Keratinocyte (primary cell): ENCODE data around the gene LRRC4. TPM values are rescaled to one million over a fixed set of nuclear protein-coding genes. Genes with fewer than 3 reads are reported as not detected.

Source experiments
- DNase-seq: peaks from one replicate; pipeline ENCODE4 v3.0.0-alpha.2; 2011; ENCODE audit warnings: low read depth, missing footprints, low spot score
- FAIRE-seq: peaks from 2 replicates; lab custom pipeline; 2011; peaks lifted over from hg19 to GRCh38; lab: Jason Lieb, UNC
- H2AFZ ChIP-seq: 2 replicates; pipeline ENCODE4 v1.6.0; 2012; ENCODE audit warnings: low read length, control low read depth, inconsistent platforms; ENCODE audit not compliant: control insufficient read depth
- H3K27ac ChIP-seq: 2 replicates; pipeline ENCODE4 v1.5.1; 2011; ENCODE audit warnings: low read length; ENCODE audit not compliant: control insufficient read depth, insufficient read depth
- H3K27me3 ChIP-seq: 3 replicates; pipeline ENCODE4 v1.6.0; 2011; ENCODE audit warnings: low read length; ENCODE audit not compliant: control insufficient read depth, insufficient read depth; ENCODE audit errors: extremely low read depth
- H3K36me3 ChIP-seq, 2 experiments: 2 replicates in 1 of 2; 3 replicates in 1 of 2; pipeline ENCODE4 v1.5.1; 2011; ENCODE audit warnings: low read length in 2 of 2, mild to moderate bottlenecking in 1 of 2; ENCODE audit not compliant: control insufficient read depth in 2 of 2, insufficient read depth in 2 of 2; ENCODE audit errors: extremely low read depth in 1 of 2
- H3K4me1 ChIP-seq: 3 replicates; pipeline ENCODE4 v1.5.1; 2011; ENCODE audit warnings: low read length; ENCODE audit not compliant: control insufficient read depth, insufficient read depth; ENCODE audit errors: extremely low read depth
- H3K4me2 ChIP-seq: 3 replicates; pipeline ENCODE4 v1.6.0; 2011; ENCODE audit warnings: low read depth, low read length; ENCODE audit not compliant: control insufficient read depth, insufficient read depth; ENCODE audit errors: extremely low read depth
- H3K4me3 ChIP-seq, 3 experiments: fragments of 200-600 bp in 1 of 3; sonication (generic) in 1 of 3; 2 replicates in 2 of 3; 3 replicates in 1 of 3; pipeline ENCODE4 v1.5.1; 2011 to 2016; ENCODE audit warnings: low read length in 3 of 3, mild to moderate bottlenecking in 3 of 3, control low read depth in 2 of 3, inconsistent platforms in 1 of 3, low read depth in 1 of 3, mixed read lengths in 1 of 3, mixed run types in 1 of 3, moderate library complexity in 1 of 3; ENCODE audit not compliant: control insufficient read depth in 2 of 3, insufficient read depth in 2 of 3; ENCODE audit errors: extremely low read depth in 1 of 3
- H3K79me2 ChIP-seq: 2 replicates; pipeline ENCODE4 v1.6.0; 2012; ENCODE audit warnings: low read length; ENCODE audit not compliant: control insufficient read depth, insufficient read depth
- H3K9ac ChIP-seq: 3 replicates; pipeline ENCODE4 v1.6.0; 2011; ENCODE audit warnings: low read length; ENCODE audit not compliant: control insufficient read depth, insufficient read depth; ENCODE audit errors: extremely low read depth
- H3K9me1 ChIP-seq: 3 replicates; pipeline ENCODE4 v1.6.0; 2011; ENCODE audit warnings: low read length; ENCODE audit not compliant: control insufficient read depth, insufficient read depth; ENCODE audit errors: extremely low read depth
- H3K9me3 ChIP-seq: 2 replicates; pipeline ENCODE4 v1.5.1; 2012; ENCODE audit warnings: low read depth, low read length; ENCODE audit not compliant: control insufficient read depth
- H4K20me1 ChIP-seq: 3 replicates; pipeline ENCODE4 v1.6.0; 2011; ENCODE audit warnings: low read length; ENCODE audit not compliant: control insufficient read depth, insufficient read depth; ENCODE audit errors: extremely low read depth
- CTCF ChIP-seq, 3 experiments: IDR thresholded peaks in 1 of 3; conservative IDR thresholded peaks in 1 of 3; optimal IDR thresholded peaks in 1 of 3; 2 replicates in 2 of 3; 3 replicates in 1 of 3; pipeline versions ENCODE3 to v1.5.1; 2011; ENCODE audit warnings: low read length in 3 of 3, mild to moderate bottlenecking in 3 of 3, moderate library complexity in 2 of 3, control low read depth in 1 of 3, inconsistent platforms in 1 of 3; ENCODE audit not compliant: insufficient read depth in 2 of 3; ENCODE audit errors: extremely low read depth in 1 of 3
- EZH2 ChIP-seq: IDR thresholded peaks from one replicate; pipeline ENCODE4 v1.6.1; 2012; ENCODE audit warnings: inconsistent platforms, mild to moderate bottlenecking, low read length, moderate library complexity
- dilution Hi-C: fragments of 300-500 bp; cut with MboI; formaldehyde crosslinking; loops from one replicate; pipeline ENCODE4 v1.7.0; 2020; ENCODE audit warnings: low sequenced_read_pairs; ENCODE audit not compliant: extremely low pct_ligation_motif_present
- polyA plus RNA-seq, 5 experiments: library from polyadenylated mRNA; depleted of rRNA in 3 of 5; stranded (reverse) in 3 of 5; stranded (forward) in 1 of 5; unstranded in 1 of 5; fragments of >200 nt; gene quantifications; 1 replicate in 1 of 5; 2 replicates in 3 of 5; 3 replicates in 1 of 5; pipeline versions ENCODE4 v1.2.1 to v1.2.3, GENCODE V29; 2011 to 2012; ENCODE audit warnings: missing spikeins in 2 of 5, low read depth in 1 of 5, low replicate concordance in 1 of 5

The LRRC4 gene
- polyA plus RNA-seq, 1 donor (not counting 4 experiments of a cell fraction or from before 2014, with no cell fraction given) = 0.07 TPM

- Histone ChIP-seq H3K27ac (no peak overlapping the region), H3K9ac (no peak overlapping the region), H3K36me3 (peaks cover 4 to 5% of the 10 kb centered on the region in 2 experiments), H2AFZ (no peak overlapping the region), H3K9me3 (no peaks in the 10 kb centered on the region), H3K4me3 (no peak overlapping the region), H3K4me1 (peaks cover 3% of the 10 kb centered on the region), H3K79me2 (no peaks in the 10 kb centered on the region), H3K27me3 (no peaks in the 10 kb centered on the region), H3K4me2 (no peak overlapping the region), H4K20me1 (no peaks in the 10 kb centered on the region), H3K9me1 (no peaks in the 10 kb centered on the region)
- DNase-seq (no peak), FAIRE-seq (no peak)
- TF ChIP-seq CTCF (optimal IDR thresholded peaks at IDR 0.05 in 1 of 3, IDR thresholded peaks at IDR 0.05 in 1 of 3, conservative IDR thresholded peaks at IDR 0.05 in 1 of 3; ENCODE audit: extremely low read depth in 1 of 3, insufficient read depth in 2 of 3, low read length in 3 of 3) (no peak), EZH2 (no peak)
- dilution Hi-C loops = no loop called here
These were observed 9.0 kb upstream of the LRRC4 start for GRCh38 chr7:128040205-128040604.

GRCh38 chr7:128039544-128039953 lies 8.3 kb upstream of the LRRC4 start:
- TF ChIP-seq CTCF (optimal IDR thresholded peaks at IDR 0.05 in 1 of 3, IDR thresholded peaks at IDR 0.05 in 1 of 3, conservative IDR thresholded peaks at IDR 0.05 in 1 of 3; ENCODE audit: extremely low read depth in 1 of 3, insufficient read depth in 2 of 3, low read length in 3 of 3) = no peak
- TF ChIP-seq EZH2 = no peak
- H4K20me1 ChIP-seq = no peaks in the 10 kb centered on the region
- DNase-seq (no peak), FAIRE-seq (no peak)
- H2AFZ ChIP-seq = no peak overlapping the region
- peaks cover 4 to 5% of the 10 kb centered on the region in 2 experiments for H3K36me3 ChIP-seq
- H3K79me2 ChIP-seq = no peaks in the 10 kb centered on the region
- no peak overlapping the region for H3K27ac ChIP-seq
- no peak overlapping the region for H3K9ac ChIP-seq
- H3K4me1 ChIP-seq = peaks cover 3% of the 10 kb centered on the region
- H3K4me2 ChIP-seq = no peak overlapping the region
- H3K27me3 ChIP-seq = no peaks in the 10 kb centered on the region
- no peak overlapping the region for H3K4me3 ChIP-seq
- no peaks in the 10 kb centered on the region for H3K9me3 ChIP-seq
- dilution Hi-C loops = no loop called here
- H3K9me1 ChIP-seq = no peaks in the 10 kb centered on the region
